Activated CD4-positive, alpha-beta T cell treated with anti-CD3 and anti-CD28 coated beads for 24 hours (primary cell): Measurements from ENCODE around the gene NDUFA6.
"Not testable (repeated sequence)": the region's sequence is repeated elsewhere in the genome, so short reads cannot be mapped to it uniquely, and the experiment has no call there.

Experiments
- DNase-seq, 2 donors: peaks; one replicate each; pipeline ENCODE4 v3.0.0-alpha.2; 2020; ENCODE audit warnings: low read depth in 2 of 2

NDUFA6 gene

GRCh38 chr22:42090596-42091454 is at the start of gene NDUFA6:
Gene NDUFA6, minus strand, starts transcription at chr22:42090772. Its CDS starts 28 bp downstream, at chr22:42090744.
- DNase-seq, result peak; percentile 95 to 97

- not testable (repeated sequence) for DNase-seq
These were observed 49.6 kb upstream of the NDUFA6 start for GRCh38 chr22:42140153-42140552.

DNA sequence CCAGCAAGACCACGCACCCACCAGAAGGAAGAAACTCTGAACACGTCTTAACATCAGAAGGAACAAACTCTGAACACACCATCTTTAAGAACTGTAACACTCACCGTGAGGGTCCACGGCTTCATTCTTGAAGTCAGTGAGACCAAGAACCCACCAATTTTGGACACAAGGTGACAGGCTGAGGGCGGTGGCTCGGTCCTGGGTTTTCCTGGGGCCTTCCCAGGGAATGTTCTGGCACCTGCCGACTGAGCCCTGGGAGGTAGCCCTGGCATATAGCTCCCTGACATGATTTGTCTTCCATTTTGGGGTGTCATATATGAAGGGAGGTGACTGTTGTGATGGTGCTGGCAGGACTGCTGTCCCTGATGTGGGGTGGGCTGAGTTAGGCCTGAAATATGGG is 48.9 kb upstream of the NDUFA6 start:
- not testable (repeated sequence) for DNase-seq

GRCh38 chr22:42138972-42139371 is 48.4 kb upstream of the NDUFA6 start:
- DNase-seq, result no peak

GRCh38 chr22:42138122-42138770 is 47.7 kb upstream of the NDUFA6 start:
- no peak for DNase-seq

GRCh38 chr22:42135688-42136087 is 45.1 kb upstream of the NDUFA6 start:
- not testable (repeated sequence) for DNase-seq

GRCh38 chr22:42134100-42135020 is 43.8 kb upstream of the NDUFA6 start:
- no peak for DNase-seq

GRCh38 chr22:42132457-42132856 is 41.9 kb upstream of the NDUFA6 start:
- no peak for DNase-seq

GRCh38 chr22:42131562-42131961 is 41.0 kb upstream of the NDUFA6 start:
- no peak for DNase-seq

- not testable (repeated sequence) for DNase-seq
These were observed 40.3 kb upstream of the NDUFA6 start, which contains the start of gene CYP2D6 for GRCh38 chr22:42130639-42131431. Gene CYP2D6, minus strand, starts transcription at chr22:42130810. Its CDS starts 19 bp downstream, at chr22:42130791.

DNA sequence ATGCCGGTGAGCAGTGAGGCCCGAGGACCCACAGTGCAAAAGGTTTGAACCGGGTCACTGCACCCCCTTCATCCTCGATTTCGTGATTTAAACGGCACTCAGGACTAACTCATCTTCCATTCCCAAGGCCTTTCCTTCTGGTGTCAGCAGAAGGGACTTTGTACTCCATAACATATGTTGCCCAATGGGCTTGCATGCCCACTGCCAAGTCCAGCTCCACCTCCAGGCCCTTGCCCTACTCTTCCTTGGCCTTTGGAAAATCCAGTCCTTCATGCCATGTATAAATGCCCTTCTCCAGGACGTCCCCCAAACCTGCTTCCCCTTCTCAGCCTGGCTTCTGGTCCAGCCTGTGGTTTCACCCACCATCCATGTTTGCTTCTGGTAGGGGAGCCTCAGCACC is 39.6 kb upstream of the NDUFA6 start:
- DNase-seq, result not testable (repeated sequence)

DNA sequence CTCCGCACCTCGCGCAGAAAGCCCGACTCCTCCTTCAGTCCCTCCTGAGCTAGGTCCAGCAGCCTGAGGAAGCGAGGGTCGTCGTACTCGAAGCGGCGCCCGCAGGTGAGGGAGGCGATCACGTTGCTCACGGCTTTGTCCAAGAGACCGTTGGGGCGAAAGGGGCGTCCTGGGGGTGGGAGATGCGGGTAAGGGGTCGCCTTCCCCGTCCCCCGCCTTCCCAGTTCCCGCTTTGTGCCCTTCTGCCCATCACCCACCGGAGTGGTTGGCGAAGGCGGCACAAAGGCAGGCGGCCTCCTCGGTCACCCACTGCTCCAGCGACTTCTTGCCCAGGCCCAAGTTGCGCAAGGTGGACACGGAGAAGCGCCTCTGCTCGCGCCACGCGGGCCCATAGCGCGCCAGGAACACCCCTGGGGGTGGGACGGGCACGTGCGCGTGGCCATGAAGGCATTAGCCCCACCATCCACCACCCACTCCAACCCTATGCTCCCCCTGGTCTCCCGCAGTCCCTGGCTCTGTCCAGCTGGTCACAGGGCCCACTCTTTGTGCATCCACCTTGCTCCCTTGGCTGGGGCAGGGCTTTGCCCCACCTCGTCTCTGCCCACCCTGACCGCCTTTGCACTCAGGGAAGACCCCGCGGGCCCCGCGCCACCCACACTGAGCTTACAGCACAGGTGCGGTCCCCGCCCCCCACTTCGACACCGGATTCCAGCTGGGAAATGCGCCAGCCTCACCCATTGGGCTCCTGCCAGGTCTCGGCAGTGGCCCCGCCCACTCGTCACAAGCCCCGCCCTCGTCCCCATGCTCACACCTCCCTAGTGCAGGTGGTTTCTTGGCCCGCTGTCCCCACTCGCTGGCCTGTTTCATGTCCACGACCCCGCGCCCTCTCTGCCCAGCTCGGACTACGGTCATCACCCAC is 38.5 kb upstream of the NDUFA6 start:
- DNase-seq, result not testable (repeated sequence)

- DNase-seq, result not testable (repeated sequence)
These were observed 37.4 kb upstream of the NDUFA6 start for GRCh38 chr22:42128007-42128406.

DNA sequence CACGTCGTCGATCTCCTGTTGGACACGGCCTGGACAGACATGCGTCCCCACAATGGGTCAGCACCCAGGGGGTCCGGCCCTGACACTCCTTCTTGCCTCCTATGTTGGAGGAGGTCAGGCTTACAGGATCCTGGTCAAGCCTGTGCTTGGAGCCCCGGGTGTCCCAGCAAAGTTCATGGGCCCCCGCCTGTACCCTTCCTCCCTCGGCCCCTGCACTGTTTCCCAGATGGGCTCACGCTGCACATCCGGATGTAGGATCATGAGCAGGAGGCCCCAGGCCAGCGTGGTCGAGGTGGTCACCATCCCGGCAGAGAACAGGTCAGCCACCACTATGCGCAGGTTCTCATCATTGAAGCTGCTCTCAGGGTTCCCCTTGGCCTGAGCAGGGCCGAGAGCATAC is 37.0 kb upstream of the NDUFA6 start:
- no peak for DNase-seq

- not testable (repeated sequence) for DNase-seq
These were observed 33.0 kb upstream of the NDUFA6 start for GRCh38 chr22:42123529-42123928.

GRCh38 chr22:42120231-42121021 is 29.9 kb upstream of the NDUFA6 start:
- peak in 1 of 2 donors; percentile 35 for DNase-seq

- no peak for DNase-seq
These were observed 26.4 kb upstream of the NDUFA6 start for GRCh38 chr22:42116848-42117424.

- not testable (repeated sequence) for DNase-seq
These were observed 24.9 kb upstream of the NDUFA6 start for GRCh38 chr22:42115420-42115830.

- no peak for DNase-seq
These were observed 24.1 kb upstream of the NDUFA6 start for GRCh38 chr22:42114721-42115120.
